ENCODE measurements around the gene ZNF518A.
A peak's percentile ranks its signal among the peaks of the same experiment; 100 is the strongest.

ZNF518A gene

DNA sequence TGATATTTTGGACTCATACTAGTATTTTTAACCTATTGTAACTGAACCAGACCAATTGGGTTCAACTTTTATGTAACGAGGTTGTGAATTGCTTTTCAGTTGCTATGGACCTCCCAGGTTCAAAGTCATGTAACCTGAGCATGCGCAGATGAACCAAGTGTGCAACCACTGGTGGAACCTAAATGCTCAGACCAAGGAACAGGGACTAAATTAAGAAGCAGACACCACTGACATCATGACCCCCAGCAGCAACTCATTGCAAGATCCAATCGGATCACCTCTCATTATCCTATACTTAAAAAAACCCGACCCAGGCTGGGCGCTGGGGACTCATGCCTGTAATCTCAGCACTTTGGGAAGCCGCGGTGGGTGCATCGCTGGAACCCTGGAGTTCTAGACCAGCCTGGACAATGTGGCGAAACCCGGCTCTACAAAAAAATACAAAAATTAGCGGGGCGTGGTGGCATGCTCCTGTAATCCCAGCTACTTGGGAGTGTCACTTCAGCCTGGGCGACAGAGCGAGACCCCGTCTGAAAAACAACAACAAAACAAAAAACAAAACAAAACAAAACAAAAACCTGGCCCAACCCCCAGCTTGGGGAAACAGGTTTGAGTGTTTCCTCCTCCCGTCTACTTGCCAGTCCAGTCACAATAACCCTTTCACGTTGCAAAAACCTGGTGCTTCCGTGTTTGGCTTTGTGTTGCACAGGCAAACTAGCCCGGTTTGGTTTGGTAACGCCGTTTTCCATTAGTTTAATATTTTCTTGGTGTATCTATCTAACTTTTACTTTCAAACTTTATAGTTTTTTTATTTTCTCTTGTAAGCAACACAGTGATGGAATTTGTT is 11.3 kb upstream of the ZNF518A start:
- no peaks in the 10 kb centered on the region for H3K9me3 ChIP-seq (ENCODE audit: control insufficient read depth, insufficient read depth, low read length)
- no peak overlapping the region for H3K4me3 ChIP-seq (ENCODE audit: low read length)
- TF ChIP-seq CTCF (IDR thresholded peaks at IDR 0.05; ENCODE audit: low read depth, low read length, poor library complexity, severe bottlenecking) (no peak), EZH2phosphoT487 (IDR thresholded peaks at IDR 0.05; ENCODE audit: borderline replicate concordance, low read length) (no peak)
- H3K27ac ChIP-seq (ENCODE audit: low read depth, low read length): no peak overlapping the region
- H3K27me3 ChIP-seq (ENCODE audit: control insufficient read depth, low read length): no peaks in the 10 kb centered on the region
- no peak overlapping the region for H3K4me2 ChIP-seq (ENCODE audit: low read length)
- no peaks in the 10 kb centered on the region for H3K79me2 ChIP-seq (ENCODE audit: control insufficient read depth, low read length)
- no peaks in the 10 kb centered on the region for H3K9me2 ChIP-seq (replicated peaks; ENCODE audit: control insufficient read depth, low read length)
- peaks cover 3% of the 10 kb centered on the region; the same call in 1 of the 2 replicates for H3F3A ChIP-seq (ENCODE audit: control insufficient read depth, insufficient read depth)
- H3K4me1 ChIP-seq (ENCODE audit: control insufficient read depth, low read length): peaks cover 21% of the 10 kb centered on the region
- no peaks in the 10 kb centered on the region for H3K36me3 ChIP-seq (ENCODE audit: control insufficient read depth, low read length)
- no peaks in the 10 kb centered on the region for H4K20me1 ChIP-seq (ENCODE audit: control insufficient read depth, insufficient read depth, low read depth, low read length)

GRCh38 chr10:96122824-96123223 is 7.3 kb upstream of the ZNF518A start:
- no peak overlapping the region for H3K4me2 ChIP-seq (ENCODE audit: low read length)
- no peak overlapping the region for H3K27ac ChIP-seq (ENCODE audit: low read depth, low read length)

GRCh38 chr10:96124230-96125141 is 5.6 kb upstream of the ZNF518A start:
- no peak overlapping the region for H3K27ac ChIP-seq (ENCODE audit: low read depth, low read length)
- no peaks in the 10 kb centered on the region for H3K9me2 ChIP-seq (replicated peaks; ENCODE audit: control insufficient read depth, low read length)
- H3K4me3 ChIP-seq (ENCODE audit: low read length): peak overlapping the region; percentile 49
- peak overlapping the region; percentile 52 for H3K4me2 ChIP-seq (ENCODE audit: low read length)
- no peaks in the 10 kb centered on the region for H3K79me2 ChIP-seq (ENCODE audit: control insufficient read depth, low read length)
- 0 out of 2 replicates have a peak, but pooled peaks cover 7% of the 10 kb centered on the region for H3F3A ChIP-seq (ENCODE audit: control insufficient read depth, insufficient read depth)
- no peaks in the 10 kb centered on the region for H3K36me3 ChIP-seq (ENCODE audit: control insufficient read depth, low read length)
- peaks cover 41% of the 10 kb centered on the region for H3K4me1 ChIP-seq (ENCODE audit: control insufficient read depth, low read length)
- no peaks in the 10 kb centered on the region for H4K20me1 ChIP-seq (ENCODE audit: control insufficient read depth, insufficient read depth, low read depth, low read length)
- TF ChIP-seq EZH2phosphoT487 (IDR thresholded peaks at IDR 0.05; ENCODE audit: borderline replicate concordance, low read length) (no peak), CTCF (IDR thresholded peaks at IDR 0.05; ENCODE audit: low read depth, low read length, poor library complexity, severe bottlenecking) (no peak)
- H3K27me3 ChIP-seq (ENCODE audit: control insufficient read depth, low read length): no peaks in the 10 kb centered on the region
- H3K9me3 ChIP-seq (ENCODE audit: control insufficient read depth, insufficient read depth, low read length): no peaks in the 10 kb centered on the region

More at GRCh38 chr10:96122824-96123223, 7.3 kb upstream of the ZNF518A start:
- Histone ChIP-seq H3K27me3 (ENCODE audit: control insufficient read depth, low read length) (no peaks in the 10 kb centered on the region), H3K36me3 (ENCODE audit: control insufficient read depth, low read length) (no peaks in the 10 kb centered on the region), H4K20me1 (ENCODE audit: control insufficient read depth, insufficient read depth, low read depth, low read length) (no peaks in the 10 kb centered on the region), H3K9me3 (ENCODE audit: control insufficient read depth, insufficient read depth, low read length) (no peaks in the 10 kb centered on the region), H3K4me3 (ENCODE audit: low read length) (no peak overlapping the region), H3K9me2 (replicated peaks; ENCODE audit: control insufficient read depth, low read length) (no peaks in the 10 kb centered on the region), H3K79me2 (ENCODE audit: control insufficient read depth, low read length) (no peaks in the 10 kb centered on the region), H3F3A (ENCODE audit: control insufficient read depth, insufficient read depth) (peaks cover 9% of the 10 kb centered on the region; the same call in 1 of the 2 replicates), H3K4me1 (ENCODE audit: control insufficient read depth, low read length) (peaks cover 37% of the 10 kb centered on the region)
- TF ChIP-seq EZH2phosphoT487 (IDR thresholded peaks at IDR 0.05; ENCODE audit: borderline replicate concordance, low read length) (no peak), CTCF (IDR thresholded peaks at IDR 0.05; ENCODE audit: low read depth, low read length, poor library complexity, severe bottlenecking) (no peak)
